ENCODE measurements around the gene HSPBP1. TPM values are rescaled to one million over a fixed set of nuclear protein-coding genes. Genes with fewer than 3 reads are reported as not detected.

The HSPBP1 gene
- total RNA-seq, 1 donor from 2014 or later, result 15.0 TPM

DNA sequence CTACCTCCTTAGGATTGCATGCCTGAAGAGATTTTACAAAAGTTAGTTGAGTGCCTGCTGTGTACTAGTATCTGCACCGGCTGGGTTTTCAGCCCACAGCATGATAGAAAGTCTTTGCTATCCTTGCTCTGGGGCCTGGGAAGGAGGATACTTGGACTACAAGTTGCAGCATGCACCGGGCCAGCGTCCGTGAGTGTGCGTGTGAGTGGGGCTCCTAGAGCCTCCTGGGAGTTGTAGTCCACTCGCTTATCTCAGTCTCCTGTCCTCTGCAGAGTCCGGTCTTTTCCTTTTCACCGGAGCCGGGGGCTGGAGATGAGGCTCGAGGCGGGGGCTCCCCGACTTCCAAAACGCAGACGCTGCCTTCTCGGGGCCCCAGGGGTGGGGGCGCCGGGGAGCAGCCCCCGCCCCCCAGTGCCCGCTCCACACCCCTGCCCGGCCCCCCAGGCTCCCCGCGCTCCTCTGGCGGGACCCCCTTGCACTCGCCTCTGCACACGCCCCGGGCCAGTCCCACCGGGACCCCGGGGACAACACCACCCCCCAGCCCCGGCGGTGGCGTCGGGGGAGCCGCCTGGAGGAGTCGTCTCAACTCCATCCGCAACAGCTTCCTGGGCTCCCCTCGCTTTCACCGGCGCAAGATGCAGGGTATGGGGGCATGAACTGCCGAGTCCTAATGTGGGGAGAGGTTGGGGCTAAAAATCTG, 24.5 kb upstream of the HSPBP1 start:
- no peak overlapping the region for H3K27ac ChIP-seq
- no peak overlapping the region for H3K27ac Mint-ChIP-seq
- no peaks in the 10 kb centered on the region for H3K9me3 ChIP-seq (ENCODE audit: low read depth)
- H3K27me3 ChIP-seq, result no peaks in the 10 kb centered on the region
- H3K9me3 Mint-ChIP-seq, result peaks cover 2% of the 10 kb centered on the region
- no peak overlapping the region for H3K9ac ChIP-seq
- no peak overlapping the region for H3K4me3 Mint-ChIP-seq
- no peaks in the 10 kb centered on the region for H3K36me3 ChIP-seq
- H3K4me2 ChIP-seq, result no peak overlapping the region
- TF ChIP-seq, protein P1, sequence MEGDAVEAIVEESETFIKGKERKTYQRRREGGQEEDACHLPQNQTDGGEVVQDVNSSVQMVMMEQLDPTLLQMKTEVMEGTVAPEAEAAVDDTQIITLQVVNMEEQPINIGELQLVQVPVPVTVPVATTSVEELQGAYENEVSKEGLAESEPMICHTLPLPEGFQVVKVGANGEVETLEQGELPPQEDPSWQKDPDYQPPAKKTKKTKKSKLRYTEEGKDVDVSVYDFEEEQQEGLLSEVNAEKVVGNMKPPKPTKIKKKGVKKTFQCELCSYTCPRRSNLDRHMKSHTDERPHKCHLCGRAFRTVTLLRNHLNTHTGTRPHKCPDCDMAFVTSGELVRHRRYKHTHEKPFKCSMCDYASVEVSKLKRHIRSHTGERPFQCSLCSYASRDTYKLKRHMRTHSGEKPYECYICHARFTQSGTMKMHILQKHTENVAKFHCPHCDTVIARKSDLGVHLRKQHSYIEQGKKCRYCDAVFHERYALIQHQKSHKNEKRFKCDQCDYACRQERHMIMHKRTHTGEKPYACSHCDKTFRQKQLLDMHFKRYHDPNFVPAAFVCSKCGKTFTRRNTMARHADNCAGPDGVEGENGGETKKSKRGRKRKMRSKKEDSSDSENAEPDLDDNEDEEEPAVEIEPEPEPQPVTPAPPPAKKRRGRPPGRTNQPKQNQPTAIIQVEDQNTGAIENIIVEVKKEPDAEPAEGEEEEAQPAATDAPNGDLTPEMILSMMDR (IDR thresholded peaks at IDR 0.05), result no peak
- TF ChIP-seq EZH2 (IDR thresholded peaks at IDR 0.05) (no peak), EZH2phosphoT487 (IDR thresholded peaks at IDR 0.05) (no peak)
- H3K79me2 ChIP-seq (ENCODE audit: low read depth), result no peaks in the 10 kb centered on the region
- H3K36me3 Mint-ChIP-seq, result peaks cover 41% of the 10 kb centered on the region
- H3K27me3 Mint-ChIP-seq (ENCODE audit: insufficient read depth, low read depth), result no peaks in the 10 kb centered on the region
- DNase-seq (ENCODE audit: low spot score), result peak; percentile 83
- H3K4me1 ChIP-seq, result peaks cover 17% of the 10 kb centered on the region
- H3K4me1 Mint-ChIP-seq, result peaks cover 20% of the 10 kb centered on the region
- H4K20me1 ChIP-seq (ENCODE audit: low read depth), result peaks cover 12% of the 10 kb centered on the region
- peaks cover 26% of the 10 kb centered on the region for H3F3A ChIP-seq (ENCODE audit: low read depth)
- H3K4me3 ChIP-seq, result no peak overlapping the region
- no peak overlapping the region for H2AFZ ChIP-seq (replicated peaks)

DNA sequence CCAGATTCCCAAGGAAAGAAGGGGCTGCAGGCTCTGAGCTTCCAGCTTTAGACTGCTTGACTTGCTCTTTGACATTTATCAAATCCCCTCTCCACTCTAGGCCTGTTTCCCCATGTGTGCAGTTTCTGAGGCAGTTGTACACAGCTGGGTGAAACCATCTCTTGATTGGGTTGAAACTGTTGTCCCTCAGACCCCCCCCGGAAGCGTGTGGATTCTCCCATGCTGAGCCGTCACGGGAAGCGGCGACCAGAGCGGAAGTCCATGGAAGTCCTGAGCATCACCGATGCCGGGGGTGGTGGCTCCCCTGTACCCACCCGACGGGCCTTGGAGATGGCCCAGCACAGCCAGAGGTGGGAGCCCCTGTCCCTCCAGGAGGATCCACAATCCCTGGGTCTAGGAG, 23.6 kb upstream of the HSPBP1 start:
- Histone ChIP-seq H3K79me2 (ENCODE audit: low read depth) (no peaks in the 10 kb centered on the region), H3F3A (ENCODE audit: low read depth) (peaks cover 26% of the 10 kb centered on the region), H3K27me3 (no peaks in the 10 kb centered on the region), H3K27ac (no peak overlapping the region), H3K9ac (no peak overlapping the region), H3K4me3 (no peak overlapping the region), H3K4me2 (no peak overlapping the region), H2AFZ (replicated peaks) (no peak overlapping the region), H3K36me3 (no peaks in the 10 kb centered on the region), H3K4me1 (peaks cover 17% of the 10 kb centered on the region), H4K20me1 (ENCODE audit: low read depth) (peaks cover 12% of the 10 kb centered on the region), H3K9me3 (ENCODE audit: low read depth) (no peaks in the 10 kb centered on the region)
- H3K4me3 Mint-ChIP-seq, result no peak overlapping the region
- no peak overlapping the region for H3K27ac Mint-ChIP-seq
- TF ChIP-seq EZH2 (IDR thresholded peaks at IDR 0.05), result no peak
- TF ChIP-seq EZH2phosphoT487 (IDR thresholded peaks at IDR 0.05), result no peak
- TF ChIP-seq, protein P1 (IDR thresholded peaks at IDR 0.05), result no peak
- H3K36me3 Mint-ChIP-seq, result peaks cover 39% of the 10 kb centered on the region
- no peak for DNase-seq (ENCODE audit: low spot score)
- peaks cover 20% of the 10 kb centered on the region for H3K4me1 Mint-ChIP-seq
- H3K27me3 Mint-ChIP-seq (ENCODE audit: insufficient read depth, low read depth), result no peaks in the 10 kb centered on the region
- H3K9me3 Mint-ChIP-seq, result peaks cover 2% of the 10 kb centered on the region

DNA sequence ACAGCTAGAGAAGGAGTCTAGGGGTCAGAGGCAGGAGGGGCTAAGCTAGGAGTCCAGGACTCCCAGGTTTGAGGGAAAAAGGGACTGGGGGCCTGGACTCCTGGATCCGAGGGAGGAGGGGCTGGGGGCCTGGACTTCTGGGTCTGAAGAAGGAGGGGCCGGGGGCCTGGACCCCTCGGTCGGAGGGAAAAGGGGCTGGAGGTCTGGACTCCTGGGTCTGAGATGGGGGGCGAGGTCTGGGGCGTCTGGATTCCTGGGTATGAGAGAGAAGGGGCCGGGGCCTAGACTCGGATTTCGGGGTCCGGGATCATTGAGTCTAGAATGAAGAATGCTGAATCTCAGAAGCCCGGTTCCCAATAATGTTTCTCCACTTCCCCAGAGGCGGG, 22.4 kb upstream of the HSPBP1 start:
- TF ChIP-seq EZH2 (IDR thresholded peaks at IDR 0.05) (no peak), EZH2phosphoT487 (IDR thresholded peaks at IDR 0.05) (no peak)
- TF ChIP-seq, protein P1 (IDR thresholded peaks at IDR 0.05), result no peak
- Histone ChIP-seq H3K79me2 (ENCODE audit: low read depth) (no peaks in the 10 kb centered on the region), H3K9me3 (ENCODE audit: low read depth) (no peaks in the 10 kb centered on the region), H2AFZ (replicated peaks) (no peak overlapping the region), H3F3A (ENCODE audit: low read depth) (peaks cover 26% of the 10 kb centered on the region), H3K36me3 (no peaks in the 10 kb centered on the region), H3K9ac (no peak overlapping the region), H3K4me3 (no peak overlapping the region), H3K27me3 (no peaks in the 10 kb centered on the region), H3K4me1 (peaks cover 17% of the 10 kb centered on the region), H4K20me1 (ENCODE audit: low read depth) (peaks cover 12% of the 10 kb centered on the region), H3K4me2 (no peak overlapping the region), H3K27ac (no peak overlapping the region)
- no peak overlapping the region for H3K27ac Mint-ChIP-seq
- peaks cover 18% of the 10 kb centered on the region for H3K4me1 Mint-ChIP-seq
- no peak overlapping the region for H3K4me3 Mint-ChIP-seq
- H3K9me3 Mint-ChIP-seq, result peaks cover 2% of the 10 kb centered on the region
- peaks cover 36% of the 10 kb centered on the region for H3K36me3 Mint-ChIP-seq
- no peak for DNase-seq (ENCODE audit: low spot score)
- H3K27me3 Mint-ChIP-seq (ENCODE audit: insufficient read depth, low read depth), result no peaks in the 10 kb centered on the region

Measured in neural progenitor cell (in vitro differentiated cells).